OCI-LY1 (cell line): ENCODE measurements around the gene TIGIT.

Experiments
- H2AFZ ChIP-seq: fragments of 200-600 bp; sonication (generic), shearing (Covaris generic); 2 replicates; pipeline ENCODE4 v1.6.0; 2014; ENCODE audit warnings: antibody characterized with exemption, mild to moderate bottlenecking, low read length
- H3F3A ChIP-seq: fragments of 200-600 bp; sonication (generic), shearing (Covaris generic); 2 replicates; pipeline ENCODE4 v1.6.0; 2014; ENCODE audit warnings: mild to moderate bottlenecking, antibody characterized with exemption, low read length, moderate library complexity; ENCODE audit not compliant: insufficient read depth
- H3K27ac ChIP-seq: fragments of 200-600 bp; sonication (generic); 2 replicates; pipeline ENCODE4 v1.5.1; 2014; ENCODE audit warnings: low read length, mixed run types, mild to moderate bottlenecking, low read depth; ENCODE audit not compliant: poor library complexity, severe bottlenecking
- H3K27me3 ChIP-seq: fragments of 200-600 bp; sonication (generic); 2 replicates; pipeline ENCODE4 v1.6.0; 2014; ENCODE audit warnings: antibody characterized with exemption, mild to moderate bottlenecking, low read length, moderate library complexity; ENCODE audit not compliant: insufficient read depth
- H3K36me3 ChIP-seq: fragments of 200-600 bp; sonication (generic); 2 replicates; pipeline ENCODE4 v1.6.1; 2014; ENCODE audit warnings: mild to moderate bottlenecking, antibody characterized with exemption, low read length, moderate library complexity, mixed read lengths; ENCODE audit not compliant: insufficient read depth
- H3K4me1 ChIP-seq: fragments of 200-600 bp; sonication (generic); 2 replicates; pipeline ENCODE4 v1.5.1; 2014; ENCODE audit warnings: mild to moderate bottlenecking, low read length, moderate library complexity; ENCODE audit not compliant: insufficient read depth, severe bottlenecking
- H3K4me2 ChIP-seq: fragments of 200-600 bp; sonication (generic), shearing (Covaris generic); 2 replicates; pipeline ENCODE4 v1.6.1; 2014; ENCODE audit warnings: low read length
- H3K4me3 ChIP-seq: fragments of 200-600 bp; sonication (generic); 2 replicates; pipeline ENCODE4 v1.5.1; 2014; ENCODE audit warnings: low read length, low read depth, mild to moderate bottlenecking, mixed read lengths; ENCODE audit not compliant: poor library complexity, severe bottlenecking
- H3K79me2 ChIP-seq: fragments of 200-600 bp; shearing (Covaris generic); 2 replicates; pipeline ENCODE4 v1.6.1; 2016; ENCODE audit warnings: mixed run types, low read length, mixed read lengths; ENCODE audit not compliant: insufficient read depth
- H3K9ac ChIP-seq: fragments of 200-600 bp; sonication (generic), shearing (Covaris generic); 2 replicates; pipeline ENCODE4 v1.6.1; 2014; ENCODE audit warnings: mild to moderate bottlenecking, low read length, mixed read lengths
- H3K9me2 ChIP-seq: fragments of 200-600 bp; sonication (generic), shearing (Covaris generic); 2 replicates; pipeline ENCODE4 v1.6.1; 2014; ENCODE audit warnings: low read depth, mild to moderate bottlenecking, low read length, mixed read lengths
- H3K9me3 ChIP-seq: fragments of 200-600 bp; shearing (Covaris generic); 2 replicates; pipeline ENCODE4 v1.6.1; 2014; ENCODE audit warnings: low read length, mixed read lengths
- H4K20me1 ChIP-seq: fragments of 200-600 bp; sonication (generic), shearing (Covaris generic); 2 replicates; pipeline ENCODE4 v1.6.0; 2016; ENCODE audit warnings: mild to moderate bottlenecking, low read length; ENCODE audit not compliant: insufficient read depth
- CTCF ChIP-seq: fragments of 200-600 bp; sonication (generic), shearing (Covaris generic); IDR thresholded peaks from 2 replicates; pipeline ENCODE4 v1.5.1; 2017; ENCODE audit warnings: mild to moderate bottlenecking, antibody characterized with exemption, low read length, moderate library complexity, mixed read lengths
- EZH2 ChIP-seq: fragments of 200-600 bp; sonication (generic), shearing (Covaris generic); IDR thresholded peaks from 2 replicates; pipeline ENCODE4 v1.8.0; 2017; ENCODE audit warnings: borderline replicate concordance, mixed run types, mild to moderate bottlenecking, antibody characterized with exemption, low read length, moderate library complexity, mixed read lengths

The TIGIT gene

GRCh38 chr3:114350271-114350670 lies 56.4 kb downstream of the TIGIT start:
- Histone ChIP-seq H3K79me2 (no peaks in the 10 kb centered on the region), H3K9me3 (no peaks in the 10 kb centered on the region), H3K36me3 (no peaks in the 10 kb centered on the region), H2AFZ (no peak overlapping the region), H3F3A (no peaks in the 10 kb centered on the region), H3K4me1 (no peaks in the 10 kb centered on the region), H3K9ac (no peak overlapping the region), H3K9me2 (no peaks in the 10 kb centered on the region), H4K20me1 (no peaks in the 10 kb centered on the region), H3K4me3 (no peak overlapping the region), H3K27ac (no peak overlapping the region), H3K27me3 (no peaks in the 10 kb centered on the region), H3K4me2 (no peak overlapping the region)
- TF ChIP-seq EZH2, result no peak
- TF ChIP-seq CTCF, result no peak

DNA sequence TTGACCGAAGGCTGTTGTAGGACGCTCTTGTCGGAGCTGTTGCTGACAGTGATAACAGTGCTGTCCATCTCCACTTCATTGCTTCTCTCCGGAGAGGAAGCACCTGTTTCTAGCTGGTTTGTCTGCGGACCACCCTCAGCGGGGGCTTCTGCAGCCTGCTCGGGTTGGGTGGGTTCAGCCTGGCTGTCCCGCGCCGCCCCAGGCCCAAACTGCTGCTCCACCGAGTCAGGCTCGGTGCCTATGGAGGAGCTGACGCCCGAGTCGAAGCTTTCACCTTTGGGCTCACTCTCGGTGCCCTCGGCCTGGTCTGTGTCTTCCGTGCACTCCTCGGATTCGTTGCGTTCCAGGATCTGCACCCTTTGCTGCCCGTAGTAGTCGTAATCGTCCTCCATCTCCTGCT lies 56.9 kb downstream of the TIGIT start:
- no peaks in the 10 kb centered on the region for H3K4me1 ChIP-seq
- no peak for TF ChIP-seq EZH2
- TF ChIP-seq CTCF, result no peak
- no peaks in the 10 kb centered on the region for H3K79me2 ChIP-seq
- H4K20me1 ChIP-seq, result no peaks in the 10 kb centered on the region
- H3K9me2 ChIP-seq, result no peaks in the 10 kb centered on the region
- H3K4me3 ChIP-seq, result no peak overlapping the region
- no peaks in the 10 kb centered on the region for H3K36me3 ChIP-seq
- no peaks in the 10 kb centered on the region for H3F3A ChIP-seq
- no peaks in the 10 kb centered on the region for H3K9me3 ChIP-seq
- no peak overlapping the region for H2AFZ ChIP-seq
- no peak overlapping the region for H3K4me2 ChIP-seq
- no peak overlapping the region for H3K9ac ChIP-seq
- no peak overlapping the region for H3K27ac ChIP-seq
- H3K27me3 ChIP-seq, result no peaks in the 10 kb centered on the region

DNA sequence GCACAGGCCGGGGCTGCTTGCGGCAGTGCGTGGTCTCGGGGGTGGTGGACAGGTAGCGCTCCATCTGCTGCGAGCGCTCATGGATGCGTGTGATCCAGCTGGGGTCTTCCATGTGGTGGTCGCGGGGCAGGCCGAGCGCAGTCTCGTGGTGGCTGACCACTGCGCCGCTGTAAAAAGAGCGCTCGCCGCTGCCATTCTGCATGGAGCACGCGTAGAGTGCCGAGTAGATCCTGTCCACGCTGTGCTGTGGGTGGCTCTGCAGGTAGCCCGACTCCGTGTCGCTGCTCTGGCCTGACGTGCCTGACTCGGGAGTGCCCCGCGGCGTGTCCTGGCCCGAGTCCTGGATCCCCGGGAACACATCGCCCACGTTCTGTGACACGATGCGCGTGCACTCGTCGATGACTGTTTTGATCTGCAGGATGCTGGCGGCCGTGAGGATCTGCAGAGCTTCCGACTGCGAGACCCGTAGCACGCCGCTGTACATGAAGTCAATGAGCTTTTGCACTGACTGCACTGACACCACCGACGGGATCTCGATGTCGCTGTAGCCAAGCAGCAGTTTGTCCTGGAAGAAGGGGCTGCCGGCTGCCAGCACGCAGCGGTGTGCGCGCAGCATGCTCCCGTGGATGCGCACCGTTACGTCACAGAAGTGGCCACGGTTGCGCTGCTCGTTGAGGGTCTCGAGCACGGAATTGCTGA lies 57.4 kb downstream of the TIGIT start:
- Histone ChIP-seq H3K9ac (no peak overlapping the region), H3K4me1 (no peaks in the 10 kb centered on the region), H4K20me1 (no peaks in the 10 kb centered on the region), H3K4me2 (no peak overlapping the region), H3K9me3 (no peaks in the 10 kb centered on the region), H2AFZ (no peak overlapping the region), H3F3A (no peaks in the 10 kb centered on the region), H3K9me2 (no peaks in the 10 kb centered on the region), H3K27me3 (no peaks in the 10 kb centered on the region), H3K36me3 (no peaks in the 10 kb centered on the region), H3K4me3 (no peak overlapping the region), H3K27ac (no peak overlapping the region), H3K79me2 (no peaks in the 10 kb centered on the region)
- no peak for TF ChIP-seq EZH2
- no peak for TF ChIP-seq CTCF
